Tibial nerve (tissue), 4 donors: ENCODE results near the gene DOCK9.

ENCODE experiments used
- EP300 ChIP-seq, 2 donors: sonication (generic); formaldehyde crosslinking; IDR thresholded peaks; one replicate each; pipeline ENCODE4 v1.6.1; 2017; ENCODE audit warnings: antibody characterized with exemption in 2 of 2, mild to moderate bottlenecking in 1 of 2
- TF ChIP-seq, protein P1 (sequence below), 5 experiments: fragments of 200-600 bp in 3 of 5; fragments of 450-650 bp in 2 of 5; sonication (generic) in 3 of 5; IDR thresholded peaks; one replicate each; pipeline ENCODE4 v1.5.1; 2016 to 2019; ENCODE audit warnings: antibody characterized with exemption in 5 of 5, mild to moderate bottlenecking in 3 of 5, moderate library complexity in 2 of 5

DNA sequence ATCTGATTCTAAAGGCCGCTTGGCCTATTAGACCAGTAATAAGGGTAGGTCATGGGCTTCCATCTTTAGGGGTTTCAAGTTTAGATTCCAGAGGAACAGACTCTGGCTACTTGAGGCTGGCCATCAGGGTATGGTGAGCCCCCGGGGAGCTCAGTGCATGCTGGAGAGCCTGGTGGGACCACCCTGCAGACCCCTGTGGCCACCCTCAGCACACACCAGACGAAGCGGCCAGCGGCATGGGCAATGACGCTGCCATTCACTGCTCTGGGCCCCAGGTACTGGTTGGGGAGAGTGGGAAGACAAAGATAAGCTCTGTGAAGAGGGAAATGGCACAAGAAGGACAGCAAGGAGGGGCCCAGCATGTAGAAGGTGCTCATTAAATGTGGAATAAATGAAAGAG is 126.6 kb downstream of the DOCK9 start:
- no peak for TF ChIP-seq EP300 (IDR thresholded peaks at IDR 0.05)
- TF ChIP-seq, protein P1, sequence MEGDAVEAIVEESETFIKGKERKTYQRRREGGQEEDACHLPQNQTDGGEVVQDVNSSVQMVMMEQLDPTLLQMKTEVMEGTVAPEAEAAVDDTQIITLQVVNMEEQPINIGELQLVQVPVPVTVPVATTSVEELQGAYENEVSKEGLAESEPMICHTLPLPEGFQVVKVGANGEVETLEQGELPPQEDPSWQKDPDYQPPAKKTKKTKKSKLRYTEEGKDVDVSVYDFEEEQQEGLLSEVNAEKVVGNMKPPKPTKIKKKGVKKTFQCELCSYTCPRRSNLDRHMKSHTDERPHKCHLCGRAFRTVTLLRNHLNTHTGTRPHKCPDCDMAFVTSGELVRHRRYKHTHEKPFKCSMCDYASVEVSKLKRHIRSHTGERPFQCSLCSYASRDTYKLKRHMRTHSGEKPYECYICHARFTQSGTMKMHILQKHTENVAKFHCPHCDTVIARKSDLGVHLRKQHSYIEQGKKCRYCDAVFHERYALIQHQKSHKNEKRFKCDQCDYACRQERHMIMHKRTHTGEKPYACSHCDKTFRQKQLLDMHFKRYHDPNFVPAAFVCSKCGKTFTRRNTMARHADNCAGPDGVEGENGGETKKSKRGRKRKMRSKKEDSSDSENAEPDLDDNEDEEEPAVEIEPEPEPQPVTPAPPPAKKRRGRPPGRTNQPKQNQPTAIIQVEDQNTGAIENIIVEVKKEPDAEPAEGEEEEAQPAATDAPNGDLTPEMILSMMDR (IDR thresholded peaks at IDR 0.05) = no peak
